ENCODE measurements around the gene ANG.
"Not testable (repeated sequence)": the region's sequence is repeated elsewhere in the genome, so short reads cannot be mapped to it uniquely, and the experiment has no call there.

ANG gene

GRCh38 chr14:20698018-20698329, 9.4 kb downstream of the ANG start:
- no peak for DNase-seq (ENCODE audit: low read depth in 2 of 3, low spot score in 1 of 3)

GRCh38 chr14:20698934-20699333, 10.4 kb downstream of the ANG start:
- DNase-seq (ENCODE audit: low read depth in 2 of 3, low spot score in 1 of 3) = no peak

- no peak for DNase-seq (ENCODE audit: low read depth in 2 of 3, low spot score in 1 of 3)
Measured at GRCh38 chr14:20699931-20700330, 11.4 kb downstream of the ANG start.

- not testable (repeated sequence) for DNase-seq (ENCODE audit: low read depth in 2 of 3, low spot score in 1 of 3)
Measured at GRCh38 chr14:20700965-20701364, 12.4 kb downstream of the ANG start.

- DNase-seq (ENCODE audit: low read depth in 2 of 3, low spot score in 1 of 3) = no peak
Measured at GRCh38 chr14:20706657-20707355, 18.2 kb downstream of the ANG start.

- DNase-seq (ENCODE audit: low read depth in 2 of 3, low spot score in 1 of 3) = no peak
Measured at GRCh38 chr14:20707622-20708021, 19.1 kb downstream of the ANG start.

GRCh38 chr14:20711261-20711660, 22.7 kb downstream of the ANG start:
- no peak for DNase-seq (ENCODE audit: low read depth in 2 of 3, low spot score in 1 of 3)

GRCh38 chr14:20711685-20712084, 23.1 kb downstream of the ANG start:
- DNase-seq (ENCODE audit: low read depth in 2 of 3, low spot score in 1 of 3) = no peak

GRCh38 chr14:20712904-20713303, 24.3 kb downstream of the ANG start:
- DNase-seq (ENCODE audit: low read depth in 2 of 3, low spot score in 1 of 3) = no peak

GRCh38 chr14:20714593-20715250, 26.2 kb downstream of the ANG start:
- no peak for DNase-seq (ENCODE audit: low read depth in 2 of 3, low spot score in 1 of 3)

GRCh38 chr14:20719777-20720176, 31.2 kb downstream of the ANG start:
- DNase-seq (ENCODE audit: low read depth in 2 of 3, low spot score in 1 of 3) = no peak

GRCh38 chr14:20720741-20721140, 32.2 kb downstream of the ANG start:
- no peak for DNase-seq (ENCODE audit: low read depth in 2 of 3, low spot score in 1 of 3)

GRCh38 chr14:20722016-20722415, 33.5 kb downstream of the ANG start:
- no peak for DNase-seq (ENCODE audit: low read depth in 2 of 3, low spot score in 1 of 3)

GRCh38 chr14:20723488-20723887, 34.9 kb downstream of the ANG start:
- DNase-seq (ENCODE audit: low read depth in 2 of 3, low spot score in 1 of 3) = no peak

GRCh38 chr14:20726121-20726520, 37.6 kb downstream of the ANG start:
- DNase-seq (ENCODE audit: low read depth in 2 of 3, low spot score in 1 of 3) = not testable (repeated sequence)

GRCh38 chr14:20726531-20726930, 38.0 kb downstream of the ANG start:
- no peak for DNase-seq (ENCODE audit: low read depth in 2 of 3, low spot score in 1 of 3)

GRCh38 chr14:20730891-20731290, 42.3 kb downstream of the ANG start:
- DNase-seq (ENCODE audit: low read depth in 2 of 3, low spot score in 1 of 3) = no peak

- no peak for DNase-seq (ENCODE audit: low read depth in 2 of 3, low spot score in 1 of 3)
Measured at GRCh38 chr14:20732477-20732876, 43.9 kb downstream of the ANG start.

- no peak for DNase-seq (ENCODE audit: low read depth in 2 of 3, low spot score in 1 of 3)
Measured at GRCh38 chr14:20732979-20733635, 44.5 kb downstream of the ANG start.

GRCh38 chr14:20733684-20734429, 45.3 kb downstream of the ANG start:
- no peak for DNase-seq (ENCODE audit: low read depth in 2 of 3, low spot score in 1 of 3)

GRCh38 chr14:20734430-20734806, 45.9 kb downstream of the ANG start:
- no peak for DNase-seq (ENCODE audit: low read depth in 2 of 3, low spot score in 1 of 3)

GRCh38 chr14:20738292-20738691, 49.7 kb downstream of the ANG start:
- not testable (repeated sequence) for DNase-seq (ENCODE audit: low read depth in 2 of 3, low spot score in 1 of 3)
